ENCODE measurements around the gene RSBN1.
"Not testable (repeated sequence)": the region's sequence is repeated elsewhere in the genome, so short reads cannot be mapped to it uniquely, and the experiment has no call there.

The RSBN1 gene

DNA sequence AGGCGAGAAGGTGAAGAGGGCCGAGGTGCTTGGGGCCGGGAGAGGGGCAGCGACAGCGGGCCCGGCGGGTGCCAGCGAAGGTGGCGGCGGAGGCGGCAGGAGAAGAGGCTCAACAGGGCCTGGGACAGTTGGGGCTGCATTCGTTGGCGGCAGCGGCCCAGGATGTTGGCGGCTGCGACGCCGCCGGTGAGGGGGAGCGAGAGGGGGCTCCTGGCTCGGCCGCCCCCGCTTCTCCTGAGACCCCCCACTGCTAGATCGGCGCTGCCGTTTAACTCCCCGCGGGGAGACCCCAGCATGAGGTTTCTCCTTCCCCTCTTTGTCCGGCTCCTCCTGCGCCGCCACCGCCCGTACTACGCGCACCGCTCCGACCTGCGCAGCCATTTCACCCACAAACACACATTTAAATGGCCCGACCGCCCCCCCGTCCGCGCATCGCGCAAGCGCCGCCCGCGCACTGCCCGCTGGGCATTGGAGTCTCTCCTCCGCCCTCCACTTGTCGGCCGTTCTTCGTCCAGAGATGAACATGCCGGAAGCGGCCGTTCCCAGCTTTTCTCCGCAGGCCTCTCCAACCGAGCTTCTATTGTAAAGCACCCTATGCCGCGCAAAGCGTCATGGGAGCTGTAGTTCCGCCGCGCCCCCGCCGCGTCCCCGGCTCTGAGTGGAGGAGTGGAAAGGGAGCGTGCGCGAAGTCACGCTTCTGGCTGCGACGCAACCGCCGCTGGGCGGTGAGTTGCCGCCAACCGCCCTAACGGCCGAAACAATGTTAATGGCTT lies at the start of gene RSBN1:
RSBN1 (minus strand) TSS at position 589 of the 773 bp plus-strand sequence; CDS start at position 525, 64 bp downstream.
- DNase-seq = peak; percentile 99

DNA sequence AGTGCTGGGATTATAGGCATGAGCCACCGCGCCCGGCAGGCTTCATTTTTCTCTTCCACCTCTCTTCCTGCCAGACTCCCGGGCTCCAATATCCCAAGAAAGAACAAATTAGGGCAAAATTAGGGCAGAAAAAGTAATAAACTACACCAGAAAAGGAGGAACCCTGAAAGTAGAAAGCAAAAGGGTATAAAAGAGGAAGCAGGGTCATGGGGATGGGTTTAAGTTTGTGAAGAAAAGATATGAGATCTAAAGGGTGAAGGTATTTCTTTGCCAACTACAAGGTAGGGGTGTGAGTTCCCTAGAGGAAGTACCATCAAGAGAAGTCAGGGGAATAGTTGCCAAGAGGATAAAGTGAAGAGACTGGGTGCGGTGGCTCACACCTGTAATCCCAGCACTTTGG lies 49.4 kb upstream of the RSBN1 start:
- no peak for DNase-seq

- DNase-seq = no peak
Observed at GRCh38 chr1:113860891-113861290, 48.6 kb upstream of the RSBN1 start.

- peak in 1 of 2 donors; percentile 34 for DNase-seq
Observed at GRCh38 chr1:113859478-113860175, 47.4 kb upstream of the RSBN1 start.

GRCh38 chr1:113858982-113859381 lies 46.7 kb upstream of the RSBN1 start:
- no peak for DNase-seq

- no peak for DNase-seq
Observed at GRCh38 chr1:113858418-113858817, 46.1 kb upstream of the RSBN1 start.

GRCh38 chr1:113857776-113858175 lies 45.5 kb upstream of the RSBN1 start:
- DNase-seq = no peak

- DNase-seq = no peak
Observed at GRCh38 chr1:113856401-113856790, 44.1 kb upstream of the RSBN1 start.

DNA sequence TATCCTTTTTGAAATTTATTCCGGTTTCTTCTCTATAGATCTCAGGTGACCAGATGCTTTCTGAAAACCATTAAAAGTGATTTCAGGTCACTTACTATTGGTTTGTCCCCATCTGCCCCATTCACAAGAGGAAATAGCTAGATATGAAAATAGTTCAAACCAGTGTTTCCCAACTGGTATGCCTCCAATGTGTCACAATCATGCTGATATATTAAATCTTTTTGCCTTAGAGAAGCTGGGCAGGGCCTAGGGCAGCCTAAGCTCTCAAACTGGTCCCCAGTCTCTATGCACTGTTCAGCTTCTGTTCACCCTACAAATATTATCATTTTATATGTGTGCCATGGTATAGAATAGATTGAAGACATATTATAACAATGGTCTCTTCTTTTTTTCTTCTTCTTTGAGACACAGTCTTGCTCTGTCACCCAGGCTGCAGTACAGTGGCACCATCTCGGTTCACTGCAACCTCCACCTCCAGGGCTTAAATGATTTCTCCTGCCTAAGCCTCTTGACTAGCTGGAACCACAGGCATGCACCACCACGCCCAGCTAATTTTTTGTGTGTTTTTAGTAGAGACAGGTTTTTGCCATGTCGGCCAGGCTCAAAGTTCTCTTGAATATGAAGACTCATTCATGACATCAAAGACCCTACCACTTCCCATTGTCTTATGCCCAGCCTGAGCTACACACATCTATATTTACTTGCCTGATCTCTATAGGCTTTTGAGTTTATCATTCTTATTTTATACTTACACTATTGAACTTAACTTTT lies 43.5 kb upstream of the RSBN1 start:
- DNase-seq = no peak

GRCh38 chr1:113854234-113854633 lies 42.0 kb upstream of the RSBN1 start:
- DNase-seq = no peak

GRCh38 chr1:113852694-113853093 lies 40.4 kb upstream of the RSBN1 start:
- DNase-seq = not testable (repeated sequence)

DNA sequence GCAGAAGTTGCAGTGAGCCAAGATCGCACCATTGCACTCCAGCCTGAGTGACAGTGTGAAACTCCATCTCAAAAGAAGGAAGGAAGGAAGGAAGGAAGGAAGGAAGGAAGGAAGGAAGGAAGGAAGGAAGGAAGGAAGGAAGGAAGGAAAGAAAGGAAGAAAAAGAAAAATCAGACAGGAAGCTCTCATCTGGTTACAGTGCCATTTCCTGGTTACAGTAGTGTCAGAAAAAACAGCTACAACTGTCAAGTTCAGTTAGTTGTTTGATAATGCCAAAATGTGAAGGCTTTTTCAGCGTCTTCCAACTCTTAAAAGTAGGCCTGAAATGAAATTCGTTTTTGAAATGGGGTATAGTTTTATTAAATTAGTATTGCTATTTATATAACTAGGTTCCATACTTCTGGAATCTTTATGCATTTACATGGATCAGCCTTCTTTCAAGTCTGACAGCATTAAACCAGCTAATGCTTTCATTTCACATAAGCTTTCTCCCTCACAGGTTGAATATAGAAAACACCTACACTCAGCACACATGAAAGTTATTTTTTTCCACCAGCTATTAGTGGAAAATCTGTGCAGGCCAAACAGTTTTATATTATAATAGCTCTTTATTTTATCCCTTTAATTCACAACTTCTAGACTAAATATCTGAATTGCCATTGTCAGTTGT lies 38.0 kb upstream of the RSBN1 start:
- DNase-seq = peak in 1 of 2 donors; percentile 35

- no peak for DNase-seq
Observed at GRCh38 chr1:113849072-113849471, 36.8 kb upstream of the RSBN1 start.

- DNase-seq = no peak
Observed at GRCh38 chr1:113846391-113847035, 34.2 kb upstream of the RSBN1 start.

DNA sequence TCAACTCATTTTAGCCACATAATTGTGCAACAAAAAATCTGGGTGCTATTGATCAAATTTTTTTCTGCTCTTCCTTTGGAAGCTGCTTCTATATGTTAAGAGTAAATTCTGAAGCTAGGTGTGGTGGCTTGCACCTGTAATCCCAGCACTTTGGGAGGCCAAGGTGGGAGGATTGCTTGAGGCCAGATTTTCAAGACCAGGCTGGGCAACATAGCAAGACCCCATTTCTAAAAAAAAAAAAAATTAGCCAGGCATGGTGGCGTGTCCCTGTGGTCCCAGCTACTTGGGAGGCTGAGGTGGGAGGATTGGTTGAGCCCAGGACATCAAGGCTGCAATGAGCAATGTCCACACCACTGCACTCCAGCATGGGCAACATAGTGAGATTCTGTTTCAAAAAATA lies 24.3 kb upstream of the RSBN1 start:
- DNase-seq = no peak

- DNase-seq = peak in 1 of 2 donors; percentile 76
Observed at GRCh38 chr1:113835686-113836290, 23.5 kb upstream of the RSBN1 start.

GRCh38 chr1:113834716-113835115 lies 22.4 kb upstream of the RSBN1 start:
- no peak for DNase-seq

GRCh38 chr1:113830039-113830438 lies 17.8 kb upstream of the RSBN1 start:
- no peak for DNase-seq

DNA sequence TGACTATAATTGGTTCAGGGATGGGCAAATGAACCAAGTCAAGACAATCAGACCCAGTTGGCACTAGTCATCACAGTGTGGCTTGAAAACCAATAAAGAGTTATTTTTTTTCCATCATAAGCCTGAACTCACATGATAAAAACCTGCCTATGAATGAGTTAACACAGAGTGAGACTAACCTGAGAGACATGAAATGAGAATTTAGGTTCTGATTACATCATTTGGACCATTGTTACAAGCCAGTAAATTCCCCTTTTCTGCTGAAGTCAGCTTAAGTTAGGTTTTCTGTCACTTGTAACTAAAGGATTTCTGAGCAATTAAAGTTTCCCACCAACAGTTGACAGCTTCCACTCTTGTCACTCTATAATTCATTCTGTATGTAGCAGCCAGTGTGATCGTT lies 9.6 kb upstream of the RSBN1 start:
- no peak for DNase-seq

DNA sequence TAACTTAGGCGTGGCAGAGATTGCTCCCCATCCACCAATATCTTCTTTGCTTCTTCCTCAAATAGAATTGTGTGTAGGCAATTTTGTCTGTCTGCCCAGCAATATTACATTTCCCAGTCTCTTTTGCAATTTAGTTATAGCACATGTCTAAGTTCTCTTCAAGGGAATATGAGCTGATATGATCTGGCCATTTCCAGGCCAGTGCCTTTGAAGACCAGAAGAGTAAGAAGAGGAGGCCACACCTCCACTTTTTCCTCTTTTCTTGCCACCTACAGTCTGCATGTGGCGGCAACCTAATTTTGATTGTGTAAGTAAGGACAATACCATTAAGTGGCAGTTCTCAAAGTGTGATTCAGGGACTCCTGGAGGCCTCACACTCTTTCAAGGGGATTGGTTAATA lies 6.3 kb upstream of the RSBN1 start:
- DNase-seq = no peak

DNA sequence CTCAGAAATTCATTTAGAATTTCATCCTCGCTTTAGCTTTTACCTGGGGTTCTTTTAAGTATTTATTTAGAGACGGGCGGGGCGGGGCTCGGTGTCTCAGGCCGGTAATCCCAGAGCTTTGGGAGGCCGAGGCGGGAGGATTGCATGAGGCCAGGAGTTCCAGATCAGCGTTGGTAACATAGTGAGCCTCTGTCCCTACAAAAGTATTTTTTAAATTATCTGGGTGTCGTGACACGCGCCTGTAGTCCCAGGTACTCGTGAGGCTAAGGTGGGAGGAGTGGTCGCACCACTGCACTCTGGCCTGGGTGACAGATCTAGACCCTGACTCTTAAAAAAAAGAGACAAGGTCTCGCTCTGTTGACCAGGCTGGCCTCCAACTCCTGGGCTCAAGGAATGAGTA lies 942 bp upstream of the RSBN1 start:
- DNase-seq = no peak

- peak; percentile 24 to 58 for DNase-seq
Observed at GRCh38 chr1:113812661-113813135, 422 bp upstream of the RSBN1 start.

All from CD4-positive, alpha-beta T cell treated with Interferon alpha-2 for 1 hour (primary cell).